GM21515 (cell line): ENCODE data around the gene KCNMA1.
"Not testable (repeated sequence)": the region's sequence is repeated elsewhere in the genome, so short reads cannot be mapped to it uniquely, and the experiment has no call there.

Source experiments
- ATAC-seq: cut with Tn5 transposase; IDR thresholded peaks from one replicate; pipeline ENCODE4 v1.9.1; 2021; ENCODE audit not compliant: unreplicated experiment

The KCNMA1 gene

GRCh38 chr10:77588886-77589285, 48.7 kb downstream of the KCNMA1 start:
- no peak for ATAC-seq

- ATAC-seq: no peak
These were observed 50.2 kb downstream of the KCNMA1 start for GRCh38 chr10:77587416-77587790.

GRCh38 chr10:77586719-77587415, 50.7 kb downstream of the KCNMA1 start:
- ATAC-seq: no peak

- no peak for ATAC-seq
These were observed 52.7 kb downstream of the KCNMA1 start for GRCh38 chr10:77584938-77585337.

- no peak for ATAC-seq
These were observed 54.1 kb downstream of the KCNMA1 start for GRCh38 chr10:77583527-77583926.

GRCh38 chr10:77582710-77583115, 54.9 kb downstream of the KCNMA1 start:
- ATAC-seq: no peak

- no peak for ATAC-seq
These were observed 55.9 kb downstream of the KCNMA1 start for GRCh38 chr10:77581738-77582137.

- no peak for ATAC-seq
These were observed 57.1 kb downstream of the KCNMA1 start for GRCh38 chr10:77580482-77580881.

- no peak for ATAC-seq
These were observed 58.9 kb downstream of the KCNMA1 start for GRCh38 chr10:77578583-77579227.

GRCh38 chr10:77577666-77578229, 59.9 kb downstream of the KCNMA1 start:
- no peak for ATAC-seq

- ATAC-seq: no peak
These were observed 61.1 kb downstream of the KCNMA1 start for GRCh38 chr10:77576444-77577032.

GRCh38 chr10:77576007-77576367, 61.6 kb downstream of the KCNMA1 start:
- no peak for ATAC-seq

GRCh38 chr10:77575271-77576006, 62.2 kb downstream of the KCNMA1 start:
- no peak for ATAC-seq

- no peak for ATAC-seq
These were observed 63.2 kb downstream of the KCNMA1 start for GRCh38 chr10:77574438-77574837.

- not testable (repeated sequence) for ATAC-seq
These were observed 65.1 kb downstream of the KCNMA1 start for GRCh38 chr10:77572520-77572919.

GRCh38 chr10:77571490-77571889, 66.1 kb downstream of the KCNMA1 start:
- ATAC-seq: no peak

- ATAC-seq: no peak
These were observed 70.6 kb downstream of the KCNMA1 start for GRCh38 chr10:77566914-77567566.

- no peak for ATAC-seq
These were observed 71.4 kb downstream of the KCNMA1 start for GRCh38 chr10:77566236-77566635.

GRCh38 chr10:77565590-77566023, 72.0 kb downstream of the KCNMA1 start:
- ATAC-seq: no peak

- no peak for ATAC-seq
These were observed 72.6 kb downstream of the KCNMA1 start for GRCh38 chr10:77564731-77565589.
